ENCODE data around the gene ARHGAP6. TPM values are rescaled to one million over a fixed set of nuclear protein-coding genes. Genes with fewer than 3 reads are reported as not detected.

ARHGAP6 gene
- total and polyA plus RNA-seq, 9 of the 15 experiments (the other 6 are each of a cell fraction or from before 2014, with no cell fraction given), result 12.5 to 63.6 (median 41.8) TPM

DNA sequence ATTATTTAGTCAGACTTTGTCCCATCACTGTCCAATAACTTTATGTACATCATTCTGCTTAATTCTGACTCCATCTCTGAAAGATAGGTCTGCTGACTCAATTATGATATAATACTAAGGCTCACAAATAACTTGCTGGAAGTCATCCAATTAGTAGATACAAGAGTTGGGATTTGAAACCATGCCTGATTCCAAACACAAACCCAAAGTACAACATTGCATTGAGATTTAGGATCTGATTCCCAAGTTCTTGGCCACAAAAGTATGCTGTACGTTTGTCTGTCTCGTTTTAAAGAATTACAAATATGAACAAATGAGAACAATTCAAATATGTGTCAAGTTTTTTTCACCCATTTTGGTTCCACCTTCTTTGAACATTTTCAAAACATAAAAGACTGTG is 263.8 kb downstream of the ARHGAP6 start:
- Histone ChIP-seq H3K27ac (ENCODE audit: extremely low read depth, low read depth, low read length) (no peak overlapping the region), H3K9ac (ENCODE audit: insufficient read depth in 1 of 2, low read depth in 2 of 2, low read length in 2 of 2) (no peak overlapping the region), H3K79me2 (ENCODE audit: control insufficient read depth, insufficient read depth, low read length) (peaks cover 99% of the 10 kb centered on the region), H4K20me1 (replicated peaks; ENCODE audit: control insufficient read depth, insufficient read depth, low read length) (no peaks in the 10 kb centered on the region), H3K4me2 (ENCODE audit: insufficient read depth, low read length) (no peak overlapping the region), H3K9me3 (replicated peaks; ENCODE audit: control insufficient read depth, insufficient read depth, low read depth, low read length) (no peaks in the 10 kb centered on the region), H3K36me3 (ENCODE audit: control insufficient read depth, insufficient read depth, low read length) (peaks cover 7% of the 10 kb centered on the region; the same call in 1 of the 3 replicates), H3K4me3 (no peak overlapping the region), H3K9me1 (ENCODE audit: control insufficient read depth, insufficient read depth, low read length) (no peaks in the 10 kb centered on the region), H3K27me3 (ENCODE audit: control insufficient read depth in 2 of 2, insufficient read depth in 2 of 2, low read length in 2 of 2) (no peaks in the 10 kb centered on the region), H2AFZ (ENCODE audit: low read depth, low read length) (no peak overlapping the region), H3K4me1 (replicated peaks in 1 of 2; ENCODE audit: control insufficient read depth in 2 of 2, insufficient read depth in 2 of 2, low read length in 2 of 2) (peaks cover 4 to 49% of the 10 kb centered on the region in 2 experiments; a peak in 3 of 5 replicates)
- ATAC-seq (no peak), FAIRE-seq (no peak), DNase-seq (ENCODE audit: extremely low read depth in 1 of 4, low spot score in 3 of 4) (no peak)
- in situ Hi-C loops (cut with MboI), result no loop called here
- 52% methylated on average over 2 of the region's 2 CpGs for WGBS (ENCODE audit: insufficient coverage, low coverage, missing lambda C conversion rate)
- intact Hi-C loops (cut with micrococcal nuclease), result no loop called here
- ChIA-PET POLR2A (interaction anchor here (1.8 kb wide), 1 partner anchor 8 kb away, joined by 7 read pairs; no protein-coding TSS in a partner anchor), CTCF (ENCODE audit: low intra/inter-chr PET ratio) (no interaction called here)
- no TSS peak for BruUV-seq (replicated peaks)
- TF ChIP-seq THRAP3 (IDR thresholded peaks at IDR 0.05; ENCODE audit: borderline replicate concordance), result no peak
- TF ChIP-seq NFIC (IDR thresholded peaks at IDR 0.05), result peak; percentile 48

DNA sequence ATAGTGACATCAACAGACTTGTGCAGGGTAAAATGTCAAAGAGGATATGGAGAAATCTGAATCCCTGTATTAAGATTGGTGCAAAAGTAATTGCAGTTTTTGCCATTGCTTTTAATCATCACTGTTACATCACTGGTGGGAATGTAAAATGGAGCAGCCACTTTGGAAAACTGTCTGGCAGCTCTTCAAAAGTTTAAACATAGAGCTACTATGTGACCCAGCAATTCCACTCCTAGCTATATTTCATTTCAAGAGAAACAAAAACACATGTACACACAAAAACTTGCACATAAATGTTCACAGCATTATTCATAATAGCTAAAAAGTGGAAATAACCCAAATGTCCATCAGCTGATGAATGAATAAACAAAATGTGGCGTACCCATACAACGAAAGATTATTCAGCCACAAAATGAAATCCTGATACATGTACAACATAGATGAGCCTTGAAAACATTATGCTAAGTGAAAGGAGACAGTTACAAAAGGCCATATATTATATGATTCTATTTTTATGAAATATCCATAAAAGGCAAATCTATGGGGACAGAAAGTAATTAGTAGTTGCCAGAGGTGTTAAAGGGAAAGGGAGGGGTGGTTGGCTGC is 266.1 kb downstream of the ARHGAP6 start:
- ChIA-PET POLR2A (interaction anchor here (2.4 kb wide), 1 partner anchor 24 kb away, joined by 5 read pairs; no protein-coding TSS in a partner anchor), CTCF (ENCODE audit: low intra/inter-chr PET ratio) (no interaction called here)
- Histone ChIP-seq H3K9ac (ENCODE audit: insufficient read depth in 1 of 2, low read depth in 2 of 2, low read length in 2 of 2) (no peak overlapping the region), H3K36me3 (ENCODE audit: control insufficient read depth, insufficient read depth, low read length) (peaks cover 4% of the 10 kb centered on the region; the same call in 1 of the 3 replicates), H4K20me1 (replicated peaks; ENCODE audit: control insufficient read depth, insufficient read depth, low read length) (no peaks in the 10 kb centered on the region), H3K4me2 (ENCODE audit: insufficient read depth, low read length) (no peak overlapping the region), H3K9me3 (replicated peaks; ENCODE audit: control insufficient read depth, insufficient read depth, low read depth, low read length) (no peaks in the 10 kb centered on the region), H3K9me1 (ENCODE audit: control insufficient read depth, insufficient read depth, low read length) (no peaks in the 10 kb centered on the region), H3K79me2 (ENCODE audit: control insufficient read depth, insufficient read depth, low read length) (peaks cover 99% of the 10 kb centered on the region), H3K27me3 (ENCODE audit: control insufficient read depth in 2 of 2, insufficient read depth in 2 of 2, low read length in 2 of 2) (no peaks in the 10 kb centered on the region), H3K4me3 (no peak overlapping the region), H3K4me1 (replicated peaks in 1 of 2; ENCODE audit: control insufficient read depth in 2 of 2, insufficient read depth in 2 of 2, low read length in 2 of 2) (peaks cover 0 to 43% of the 10 kb centered on the region in 2 experiments; a peak in 2 of 5 replicates), H3K27ac (ENCODE audit: extremely low read depth, low read depth, low read length) (no peak overlapping the region), H2AFZ (ENCODE audit: low read depth, low read length) (no peak overlapping the region)
- no TSS peak for BruUV-seq (replicated peaks)
- WGBS (ENCODE audit: insufficient coverage, low coverage, missing lambda C conversion rate), result 86% methylated on average over 2 of the region's 2 CpGs
- FAIRE-seq (no peak), ATAC-seq (no peak), DNase-seq (ENCODE audit: extremely low read depth in 1 of 4, low spot score in 3 of 4) (no peak)
- in situ Hi-C loops (cut with MboI) (loop anchor here (25.0 kb wide), 1 partner anchor 363 kb away; the partner anchor contains the start of gene MSL3), intact Hi-C loops (cut with micrococcal nuclease) (no loop called here)
- TF ChIP-seq PHB (CRISPR knock-in tag; IDR thresholded peaks at IDR 0.05) (no peak), ZC3H8 (IDR thresholded peaks at IDR 0.05) (no peak), ZKSCAN3 (CRISPR knock-in tag; IDR thresholded peaks at IDR 0.05) (no peak), HDAC6 (IDR thresholded peaks at IDR 0.05; ENCODE audit: low read depth, low read length) (no peak), BDP1 (IDR thresholded peaks at IDR 0.05; ENCODE audit: insufficient read depth, insufficient read length) (no peak), ETV1 (tag; conservative IDR thresholded peaks at IDR 0.05; ENCODE audit: low read depth) (no peak), NFRKB (IDR thresholded peaks at IDR 0.05; ENCODE audit: low read depth) (no peak), ILK (tag; IDR thresholded peaks at IDR 0.05; ENCODE audit: borderline replicate concordance, low read depth) (no peak), ELF4 (CRISPR knock-in tag; IDR thresholded peaks at IDR 0.05) (no peak)
- TF ChIP-seq, protein P1, sequence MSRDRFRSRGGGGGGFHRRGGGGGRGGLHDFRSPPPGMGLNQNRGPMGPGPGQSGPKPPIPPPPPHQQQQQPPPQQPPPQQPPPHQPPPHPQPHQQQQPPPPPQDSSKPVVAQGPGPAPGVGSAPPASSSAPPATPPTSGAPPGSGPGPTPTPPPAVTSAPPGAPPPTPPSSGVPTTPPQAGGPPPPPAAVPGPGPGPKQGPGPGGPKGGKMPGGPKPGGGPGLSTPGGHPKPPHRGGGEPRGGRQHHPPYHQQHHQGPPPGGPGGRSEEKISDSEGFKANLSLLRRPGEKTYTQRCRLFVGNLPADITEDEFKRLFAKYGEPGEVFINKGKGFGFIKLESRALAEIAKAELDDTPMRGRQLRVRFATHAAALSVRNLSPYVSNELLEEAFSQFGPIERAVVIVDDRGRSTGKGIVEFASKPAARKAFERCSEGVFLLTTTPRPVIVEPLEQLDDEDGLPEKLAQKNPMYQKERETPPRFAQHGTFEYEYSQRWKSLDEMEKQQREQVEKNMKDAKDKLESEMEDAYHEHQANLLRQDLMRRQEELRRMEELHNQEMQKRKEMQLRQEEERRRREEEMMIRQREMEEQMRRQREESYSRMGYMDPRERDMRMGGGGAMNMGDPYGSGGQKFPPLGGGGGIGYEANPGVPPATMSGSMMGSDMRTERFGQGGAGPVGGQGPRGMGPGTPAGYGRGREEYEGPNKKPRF (IDR thresholded peaks at IDR 0.05; ENCODE audit: low read depth, low read length), result no peak
